ENCODE measurements around the gene SLC7A11.

SLC7A11 gene

GRCh38 chr4:138275963-138276621 is 33.9 kb upstream of the SLC7A11 start:
- intact Hi-C loops (cut with DNase I; ENCODE audit: low total_unique reads): no loop called here
- Histone ChIP-seq H3K27ac (no peak overlapping the region), H3K27me3 (no peaks in the 10 kb centered on the region), H3K4me3 (no peak overlapping the region), H3K9me3 (no peaks in the 10 kb centered on the region), H3K4me1 (peaks cover 0 to 3% (median 0%) of the 10 kb centered on the region in 4 donors), H3K36me3 (no peaks in the 10 kb centered on the region)
- DNase-seq: no peak
- no peak for TF ChIP-seq CTCF (IDR thresholded peaks at IDR 0.05)

DNA sequence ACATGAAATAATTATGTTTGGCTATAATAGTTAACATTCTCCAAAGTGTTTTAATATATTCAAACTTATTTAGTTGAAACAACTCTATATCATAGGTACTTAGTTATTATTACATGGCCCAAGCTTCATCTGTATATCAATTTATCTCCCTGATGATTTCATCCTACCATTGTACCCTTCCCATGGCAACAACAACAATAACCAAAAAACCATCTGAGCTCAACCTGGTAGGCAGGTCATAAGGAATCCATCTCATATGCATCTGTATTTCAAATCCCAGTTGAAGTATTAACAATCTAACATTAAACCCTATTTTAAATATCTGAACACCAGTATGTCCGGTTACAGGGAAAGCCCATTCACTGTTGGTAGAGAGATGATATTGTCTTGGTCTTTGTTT is 33.1 kb upstream of the SLC7A11 start:
- H3K4me1 ChIP-seq: peaks cover 0 to 3% (median 0%) of the 10 kb centered on the region in 4 donors
- no peak for TF ChIP-seq CTCF (IDR thresholded peaks at IDR 0.05)
- H3K27me3 ChIP-seq: no peaks in the 10 kb centered on the region
- no peaks in the 10 kb centered on the region for H3K9me3 ChIP-seq
- H3K4me3 ChIP-seq: no peak overlapping the region
- no peaks in the 10 kb centered on the region for H3K36me3 ChIP-seq
- DNase-seq: no peak
- H3K27ac ChIP-seq: no peak overlapping the region
- intact Hi-C loops (cut with DNase I; ENCODE audit: low total_unique reads): no loop called here

- H3K4me3 ChIP-seq: no peak overlapping the region
- no peak for TF ChIP-seq CTCF (IDR thresholded peaks at IDR 0.05)
- no peak for DNase-seq
- intact Hi-C loops (cut with DNase I; ENCODE audit: low total_unique reads): no loop called here
- no peaks in the 10 kb centered on the region for H3K4me1 ChIP-seq
- H3K9me3 ChIP-seq: no peaks in the 10 kb centered on the region
- H3K36me3 ChIP-seq: no peaks in the 10 kb centered on the region
- H3K27ac ChIP-seq: no peak overlapping the region
- no peaks in the 10 kb centered on the region for H3K27me3 ChIP-seq
These were observed 27.0 kb upstream of the SLC7A11 start for GRCh38 chr4:138269175-138269574.

DNA sequence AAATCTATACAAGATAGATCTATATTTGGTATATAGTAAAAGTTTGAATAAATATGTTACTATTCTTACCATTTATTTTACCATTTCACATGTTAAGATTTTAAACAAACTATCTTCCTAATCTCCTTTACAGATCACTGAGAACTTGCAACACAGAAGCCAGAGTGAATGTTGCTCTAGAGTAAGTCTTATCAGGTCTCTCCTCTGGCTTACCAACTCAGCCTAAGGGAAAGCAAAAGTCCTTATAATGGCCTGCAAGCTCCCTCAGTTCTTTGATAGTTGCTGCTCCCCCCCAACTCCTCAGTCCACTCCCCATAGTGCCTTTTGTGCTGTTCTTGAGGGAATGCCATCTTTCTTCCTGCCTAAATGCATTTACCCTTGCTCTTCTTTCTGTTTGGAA is 25.7 kb upstream of the SLC7A11 start:
- no peak overlapping the region for H3K27ac ChIP-seq
- no peaks in the 10 kb centered on the region for H3K4me1 ChIP-seq
- H3K4me3 ChIP-seq: no peak overlapping the region
- intact Hi-C loops (cut with DNase I; ENCODE audit: low total_unique reads): no loop called here
- DNase-seq: no peak
- H3K36me3 ChIP-seq: no peaks in the 10 kb centered on the region
- no peaks in the 10 kb centered on the region for H3K9me3 ChIP-seq
- H3K27me3 ChIP-seq: no peaks in the 10 kb centered on the region
- no peak for TF ChIP-seq CTCF (IDR thresholded peaks at IDR 0.05)

DNA sequence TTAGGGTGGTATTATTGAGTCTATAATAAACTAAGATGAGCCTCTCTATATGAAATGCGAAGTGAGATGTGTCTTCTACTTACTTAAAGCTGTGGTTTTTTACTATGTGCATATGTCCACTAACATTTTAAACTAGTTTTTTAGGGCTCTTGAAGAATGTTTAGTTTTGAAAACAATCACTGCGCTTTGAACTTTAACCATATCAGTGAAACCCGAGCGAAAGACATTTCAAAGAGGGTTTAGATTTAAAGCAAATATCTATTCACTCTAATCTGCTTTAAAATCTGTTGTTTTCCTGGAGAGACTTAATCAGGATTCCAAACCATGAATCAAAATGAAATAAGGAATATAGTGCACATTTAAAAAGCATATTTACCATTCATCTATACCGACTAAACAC is 24.8 kb upstream of the SLC7A11 start:
- DNase-seq: no peak
- Histone ChIP-seq H3K9me3 (no peaks in the 10 kb centered on the region), H3K4me1 (no peaks in the 10 kb centered on the region), H3K27me3 (no peaks in the 10 kb centered on the region), H3K27ac (no peak overlapping the region), H3K4me3 (no peak overlapping the region), H3K36me3 (no peaks in the 10 kb centered on the region)
- intact Hi-C loops (cut with DNase I; ENCODE audit: low total_unique reads): no loop called here
- no peak for TF ChIP-seq CTCF (IDR thresholded peaks at IDR 0.05)
